Activated CD8-positive, alpha-beta memory T cell treated with anti-CD3 and anti-CD28 coated beads for 4 hours (primary cell): Measurements from ENCODE around the gene VEGFA.

Source experiments
- DNase-seq, 2 donors: peaks; one replicate each; pipeline ENCODE4 v3.0.0-alpha.2; 2020; ENCODE audit warnings: low read depth in 2 of 2

VEGFA gene

GRCh38 chr6:43772681-43773049 lies 2.7 kb downstream of the VEGFA start:
- no peak for DNase-seq

DNA sequence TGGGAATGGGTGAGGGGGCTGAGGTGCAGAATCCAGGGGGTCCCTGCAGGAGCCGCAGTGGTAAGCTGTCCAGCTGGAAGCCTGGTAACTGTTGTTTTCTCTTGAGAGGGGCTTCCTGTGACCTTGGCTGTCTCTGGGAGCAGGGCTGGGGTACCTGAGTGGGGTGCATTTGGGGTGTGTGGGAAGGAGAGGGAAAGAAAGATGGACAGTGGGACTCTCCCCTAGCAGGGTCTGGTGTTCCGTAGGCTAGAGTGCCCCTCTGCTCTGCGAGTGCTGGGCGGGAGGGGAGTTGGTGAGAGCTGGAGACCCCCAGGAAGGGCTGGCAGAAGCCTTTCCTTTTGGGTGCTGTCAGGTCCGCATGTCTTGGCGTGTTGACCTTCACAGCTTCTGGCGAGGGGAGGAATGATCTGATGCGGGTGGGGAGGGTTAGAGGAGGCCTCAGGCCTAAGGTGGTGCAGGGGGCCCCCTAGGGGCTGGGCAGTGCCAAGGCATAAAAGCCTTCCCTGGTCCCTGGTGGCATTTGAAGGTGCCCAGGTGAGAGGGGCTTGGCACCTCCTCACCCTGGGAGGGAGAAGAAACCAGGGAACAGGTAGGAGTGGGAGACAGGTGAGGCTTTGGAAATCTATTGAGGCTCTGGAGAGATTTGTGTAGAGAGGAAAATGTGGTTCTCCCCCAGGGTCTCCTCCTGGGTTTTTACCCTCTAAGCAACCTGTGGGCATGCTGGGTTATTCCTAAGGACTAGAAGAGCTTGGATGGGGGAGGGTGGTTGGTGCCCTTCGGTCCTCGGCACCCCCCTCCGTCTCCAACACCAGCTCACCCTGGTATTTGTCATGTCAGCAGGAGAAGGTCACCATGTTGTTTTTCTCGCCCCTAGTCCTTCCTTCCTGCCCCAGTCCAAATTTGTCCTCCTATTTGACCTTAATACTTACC lies 3.3 kb downstream of the VEGFA start:
- no peak for DNase-seq

- no peak for DNase-seq
These were observed 4.2 kb downstream of the VEGFA start for GRCh38 chr6:43773980-43774775.

DNA sequence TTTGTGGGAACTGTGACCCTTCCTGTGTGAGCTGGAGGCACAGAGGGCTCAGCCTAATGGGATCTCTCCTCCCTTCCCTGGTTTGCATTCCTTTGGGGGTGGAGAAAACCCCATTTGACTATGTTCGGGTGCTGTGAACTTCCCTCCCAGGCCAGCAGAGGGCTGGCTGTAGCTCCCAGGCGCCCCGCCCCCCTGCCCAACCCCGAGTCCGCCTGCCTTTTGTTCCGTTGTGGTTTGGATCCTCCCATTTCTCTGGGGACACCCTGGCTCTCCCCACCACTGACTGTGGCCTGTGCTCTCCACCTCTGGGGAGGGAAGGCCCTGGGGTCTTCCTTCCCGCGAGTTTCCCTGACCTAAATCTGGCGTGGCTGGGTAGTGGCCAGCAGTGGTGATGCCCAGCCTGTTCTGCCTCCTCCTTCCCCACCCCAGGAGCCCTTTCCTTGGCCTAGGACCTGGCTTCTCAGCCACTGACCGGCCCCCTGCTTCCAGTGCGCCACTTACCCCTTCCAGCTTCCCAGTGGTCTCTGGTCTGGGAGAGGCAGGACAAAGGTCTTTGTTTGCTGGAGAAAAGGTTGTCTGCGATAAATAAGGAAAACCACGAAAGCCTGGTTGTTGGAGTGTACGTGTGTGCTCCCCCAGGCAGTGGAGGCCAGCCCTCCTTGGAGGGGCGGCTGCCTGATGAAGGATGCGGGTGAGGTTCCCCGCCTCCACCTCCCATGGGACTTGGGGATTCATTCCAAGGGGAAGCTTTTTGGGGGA lies 4.9 kb downstream of the VEGFA start:
- peak; percentile 24 to 25 for DNase-seq

DNA sequence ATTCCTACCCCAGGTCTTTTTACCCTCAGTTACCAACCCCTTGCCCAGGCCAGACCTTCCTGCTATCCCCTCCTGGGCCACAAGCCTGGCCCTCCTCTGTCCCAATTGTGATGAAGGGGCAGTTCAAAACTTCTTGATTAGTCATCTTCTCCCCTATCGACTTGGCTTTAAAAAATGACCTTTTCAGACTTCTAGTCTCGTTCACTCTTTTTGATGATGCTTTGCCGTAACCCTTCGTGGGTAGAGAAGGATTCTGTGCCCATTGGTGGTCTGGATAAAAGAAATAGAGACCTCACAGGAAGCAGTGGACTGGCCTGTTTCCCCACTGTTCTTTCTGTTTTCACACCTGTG lies 5.5 kb downstream of the VEGFA start:
- DNase-seq: no peak

- no peak for DNase-seq
These were observed 6.2 kb downstream of the VEGFA start for GRCh38 chr6:43776115-43776798.

GRCh38 chr6:43776799-43777776 lies 7.1 kb downstream of the VEGFA start:
- DNase-seq: no peak

GRCh38 chr6:43778131-43778855 lies 8.3 kb downstream of the VEGFA start:
- no peak for DNase-seq

DNA sequence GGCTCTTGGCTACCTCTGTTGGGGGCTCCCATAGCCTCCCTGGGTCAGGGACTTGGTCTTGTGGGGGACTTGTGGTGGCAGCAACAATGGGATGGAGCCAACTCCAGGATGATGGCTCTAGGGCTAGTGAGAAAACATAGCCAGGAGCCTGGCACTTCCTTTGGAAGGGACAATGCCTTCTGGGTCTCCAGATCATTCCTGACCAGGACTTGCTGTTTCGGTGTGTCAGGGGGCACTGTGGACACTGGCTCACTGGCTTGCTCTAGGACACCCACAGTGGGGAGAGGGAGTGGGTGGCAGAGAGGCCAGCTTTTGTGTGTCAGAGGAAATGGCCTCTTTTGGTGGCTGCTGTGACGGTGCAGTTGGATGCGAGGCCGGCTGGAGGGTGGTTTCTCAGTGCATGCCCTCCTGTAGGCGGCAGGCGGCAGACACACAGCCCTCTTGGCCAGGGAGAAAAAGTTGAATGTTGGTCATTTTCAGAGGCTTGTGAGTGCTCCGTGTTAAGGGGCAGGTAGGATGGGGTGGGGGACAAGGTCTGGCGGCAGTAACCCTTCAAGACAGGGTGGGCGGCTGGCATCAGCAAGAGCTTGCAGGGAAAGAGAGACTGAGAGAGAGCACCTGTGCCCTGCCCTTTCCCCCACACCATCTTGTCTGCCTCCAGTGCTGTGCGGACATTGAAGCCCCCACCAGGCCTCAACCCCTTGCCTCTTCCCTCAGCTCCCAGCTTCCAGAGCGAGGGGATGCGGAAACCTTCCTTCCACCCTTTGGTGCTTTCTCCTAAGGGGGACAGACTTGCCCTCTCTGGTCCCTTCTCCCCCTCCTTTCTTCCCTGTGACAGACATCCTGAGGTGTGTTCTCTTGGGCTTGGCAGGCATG lies 9.2 kb downstream of the VEGFA start:
- DNase-seq: no peak

GRCh38 chr6:43779852-43780236 lies 9.8 kb downstream of the VEGFA start:
- DNase-seq: no peak

GRCh38 chr6:43780293-43780692 lies 10.3 kb downstream of the VEGFA start:
- DNase-seq: no peak

- DNase-seq: no peak
These were observed 11.2 kb downstream of the VEGFA start for GRCh38 chr6:43780941-43781928.

GRCh38 chr6:43781941-43782704 lies 12.1 kb downstream of the VEGFA start:
- no peak for DNase-seq

DNA sequence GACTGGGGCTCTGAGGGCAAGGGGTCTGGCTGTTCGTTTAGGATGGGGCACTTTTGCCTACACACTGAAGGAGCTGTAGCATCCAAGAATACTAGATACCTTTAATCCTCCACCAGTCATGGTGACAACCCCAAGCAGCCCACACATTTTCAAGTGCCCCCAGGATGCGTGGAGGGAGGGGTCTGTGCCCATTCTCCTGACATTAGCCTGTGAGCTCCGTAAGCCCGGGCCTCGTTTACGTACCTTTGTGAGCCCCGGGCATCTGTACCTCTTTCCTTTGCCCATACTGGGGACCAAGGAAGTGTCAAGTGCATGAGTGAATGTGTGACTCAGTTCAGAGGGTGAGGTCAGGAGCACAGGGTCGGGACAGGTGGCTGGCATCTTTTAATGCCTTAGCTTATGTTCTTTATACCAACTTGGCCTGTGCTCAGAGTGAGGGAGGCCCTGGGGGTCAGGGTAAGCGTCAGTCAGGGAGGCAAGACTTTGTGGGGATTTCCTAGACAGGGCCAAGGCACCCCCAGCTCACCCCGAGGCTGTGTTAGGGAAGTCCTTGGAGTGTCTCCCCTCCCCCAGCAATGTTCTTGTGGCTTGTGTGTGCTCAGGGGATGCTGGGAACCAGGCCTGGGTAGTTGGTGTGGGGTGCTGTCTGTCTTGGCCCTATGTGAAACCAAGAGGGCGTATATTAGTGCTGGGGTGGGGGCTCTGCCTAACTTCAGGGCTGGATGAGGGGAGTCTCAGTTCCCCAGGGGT lies 12.9 kb downstream of the VEGFA start:
- no peak for DNase-seq

DNA sequence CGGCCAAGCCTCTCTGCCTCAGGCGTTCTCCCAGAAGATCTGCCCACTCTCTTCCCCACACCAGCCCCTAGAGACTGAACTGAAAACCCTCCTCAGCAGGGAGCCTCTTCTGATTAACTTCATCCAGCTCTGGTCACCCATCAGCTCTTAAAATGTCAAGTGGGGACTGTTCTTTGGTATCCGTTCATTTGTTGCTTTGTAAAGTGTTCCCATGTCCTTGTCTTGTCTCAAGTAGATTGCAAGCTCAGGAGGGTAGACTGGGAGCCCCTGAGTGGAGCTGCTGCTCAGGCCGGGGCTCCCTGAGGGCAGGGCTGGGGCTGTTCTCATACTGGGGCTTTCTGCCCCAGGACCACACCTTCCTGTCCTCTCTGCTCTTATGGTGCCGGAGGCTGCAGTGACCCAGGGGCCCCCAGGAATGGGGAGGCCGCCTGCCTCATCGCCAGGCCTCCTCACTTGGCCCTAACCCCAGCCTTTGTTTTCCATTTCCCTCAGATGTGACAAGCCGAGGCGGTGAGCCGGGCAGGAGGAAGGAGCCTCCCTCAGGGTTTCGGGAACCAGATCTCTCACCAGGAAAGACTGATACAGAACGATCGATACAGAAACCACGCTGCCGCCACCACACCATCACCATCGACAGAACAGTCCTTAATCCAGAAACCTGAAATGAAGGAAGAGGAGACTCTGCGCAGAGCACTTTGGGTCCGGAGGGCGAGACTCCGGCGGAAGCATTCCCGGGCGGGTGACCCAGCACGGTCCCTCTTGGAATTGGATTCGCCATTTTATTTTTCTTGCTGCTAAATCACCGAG lies 14.2 kb downstream of the VEGFA start:
- no peak for DNase-seq
